Vagina (tissue), 2 donors: ENCODE results near the gene FSTL4. TPM values are rescaled to one million over a fixed set of nuclear protein-coding genes. Genes with fewer than 3 reads are reported as not detected.

ENCODE experiments used
- DNase-seq, 2 donors: peaks; one replicate each; pipeline ENCODE4 v3.0.0-alpha.2; 2017; ENCODE audit errors: extremely low spot score in 2 of 2
- H3K27ac ChIP-seq: fragments of 200-600 bp; sonication (generic); one replicate; pipeline ENCODE4 v1.5.1; 2019
- H3K27me3 ChIP-seq: fragments of 200-600 bp; sonication (generic); one replicate; pipeline ENCODE4 v1.5.1; 2019
- H3K36me3 ChIP-seq, 2 donors: fragments of 200-600 bp; sonication (generic); one replicate each; pipeline ENCODE4 v1.5.1; 2017 to 2019
- H3K4me1 ChIP-seq: fragments of 200-600 bp; sonication (generic); one replicate; pipeline ENCODE4 v1.5.1; 2019
- H3K4me3 ChIP-seq, 2 donors: fragments of 200-600 bp; sonication (generic); 1 replicate in 1 of 2; 2 replicates in 1 of 2; pipeline ENCODE4 v1.5.1; 2016 to 2019
- H3K9me3 ChIP-seq: fragments of 200-600 bp; sonication (generic); one replicate; pipeline ENCODE4 v1.5.1; 2019
- CTCF ChIP-seq, 3 experiments: fragments of 450-650 bp in 2 of 3; fragments of 200-600 bp in 1 of 3; sonication (generic) in 1 of 3; IDR thresholded peaks; one replicate each; pipeline ENCODE4 v1.5.1; 2017 to 2019; ENCODE audit warnings: antibody characterized with exemption in 3 of 3, mild to moderate bottlenecking in 2 of 3, moderate library complexity in 2 of 3
- POLR2A ChIP-seq, 2 donors: fragments of 450-650 bp; IDR thresholded peaks; one replicate each; pipeline ENCODE4 v1.6.1; 2017; ENCODE audit warnings: antibody characterized with exemption in 2 of 2, mild to moderate bottlenecking in 2 of 2, moderate library complexity in 2 of 2
- POLR2AphosphoS5 ChIP-seq, 2 donors: sonication (generic); formaldehyde crosslinking; IDR thresholded peaks; one replicate each; pipeline ENCODE4 v1.9.0; 2017; ENCODE audit warnings: antibody characterized with exemption in 2 of 2, mild to moderate bottlenecking in 2 of 2, low read depth in 1 of 2; ENCODE audit not compliant: insufficient read depth in 1 of 2
- intact Hi-C: fragments of 100-400 bp; cut with DNase I; formaldehyde crosslinking; loops from one replicate; pipeline ENCODE4 v1.15.1; 2023
- total RNA-seq: library from RNA; depleted of rRNA; stranded (reverse); fragments of >200 nt; gene quantifications from one replicate; pipeline ENCODE4 v1.2.3, GENCODE V29; 2016

Gene FSTL4
- total RNA-seq, 1 donor from 2014 or later = 3.7 TPM

DNA sequence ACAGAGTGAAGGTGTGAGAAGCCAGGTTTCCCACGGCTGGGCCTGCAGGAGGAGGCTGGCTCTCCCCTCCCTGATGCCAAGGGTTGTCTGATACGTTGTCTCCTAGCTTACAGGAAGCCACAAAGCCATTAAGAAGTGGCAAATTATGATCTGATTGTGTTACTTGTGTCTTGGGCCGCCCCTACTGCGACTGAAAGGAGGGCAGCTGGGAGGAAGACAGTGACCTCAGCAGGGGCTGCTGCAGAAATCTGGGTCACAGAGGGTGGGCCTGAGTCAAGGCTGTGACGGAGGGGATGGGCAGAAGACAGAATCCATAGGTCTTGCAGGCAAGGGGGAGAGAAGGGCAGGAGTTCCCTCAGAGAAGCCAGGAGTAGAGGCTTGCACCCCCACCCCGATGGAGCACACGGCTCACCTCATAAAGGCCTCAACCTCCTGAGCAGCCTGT is 145.0 kb downstream of the FSTL4 start:
- Histone ChIP-seq H3K27me3 (no peaks in the 10 kb centered on the region), H3K36me3 (no peaks in the 10 kb centered on the region), H3K27ac (no peak overlapping the region), H3K4me1 (no peaks in the 10 kb centered on the region), H3K4me3 (no peak overlapping the region), H3K9me3 (no peaks in the 10 kb centered on the region)
- no peak for DNase-seq
- intact Hi-C loops = no loop called here
- TF ChIP-seq POLR2A (IDR thresholded peaks at IDR 0.05) (no peak), POLR2AphosphoS5 (IDR thresholded peaks at IDR 0.05; ENCODE audit: insufficient read depth in 1 of 2, low read depth in 1 of 2) (no peak), CTCF (IDR thresholded peaks at IDR 0.05) (no peak)

GRCh38 chr5:133466556-133467334 is 145.6 kb downstream of the FSTL4 start:
- intact Hi-C loops = no loop called here
- Histone ChIP-seq H3K27me3 (no peaks in the 10 kb centered on the region), H3K36me3 (no peaks in the 10 kb centered on the region), H3K4me1 (no peaks in the 10 kb centered on the region), H3K27ac (no peak overlapping the region), H3K4me3 (no peak overlapping the region), H3K9me3 (no peaks in the 10 kb centered on the region)
- no peak for DNase-seq
- TF ChIP-seq POLR2A (IDR thresholded peaks at IDR 0.05) (no peak), POLR2AphosphoS5 (IDR thresholded peaks at IDR 0.05; ENCODE audit: insufficient read depth in 1 of 2, low read depth in 1 of 2) (no peak), CTCF (IDR thresholded peaks at IDR 0.05) (no peak)

- TF ChIP-seq POLR2AphosphoS5 (IDR thresholded peaks at IDR 0.05; ENCODE audit: insufficient read depth in 1 of 2, low read depth in 1 of 2) (no peak), POLR2A (IDR thresholded peaks at IDR 0.05) (no peak), CTCF (IDR thresholded peaks at IDR 0.05) (no peak)
- Histone ChIP-seq H3K9me3 (no peaks in the 10 kb centered on the region), H3K36me3 (no peaks in the 10 kb centered on the region), H3K4me3 (no peak overlapping the region), H3K27me3 (no peaks in the 10 kb centered on the region), H3K4me1 (no peaks in the 10 kb centered on the region), H3K27ac (no peak overlapping the region)
- no peak for DNase-seq
- intact Hi-C loops = no loop called here
Measured at GRCh38 chr5:133464013-133464412, 148.3 kb downstream of the FSTL4 start.

DNA sequence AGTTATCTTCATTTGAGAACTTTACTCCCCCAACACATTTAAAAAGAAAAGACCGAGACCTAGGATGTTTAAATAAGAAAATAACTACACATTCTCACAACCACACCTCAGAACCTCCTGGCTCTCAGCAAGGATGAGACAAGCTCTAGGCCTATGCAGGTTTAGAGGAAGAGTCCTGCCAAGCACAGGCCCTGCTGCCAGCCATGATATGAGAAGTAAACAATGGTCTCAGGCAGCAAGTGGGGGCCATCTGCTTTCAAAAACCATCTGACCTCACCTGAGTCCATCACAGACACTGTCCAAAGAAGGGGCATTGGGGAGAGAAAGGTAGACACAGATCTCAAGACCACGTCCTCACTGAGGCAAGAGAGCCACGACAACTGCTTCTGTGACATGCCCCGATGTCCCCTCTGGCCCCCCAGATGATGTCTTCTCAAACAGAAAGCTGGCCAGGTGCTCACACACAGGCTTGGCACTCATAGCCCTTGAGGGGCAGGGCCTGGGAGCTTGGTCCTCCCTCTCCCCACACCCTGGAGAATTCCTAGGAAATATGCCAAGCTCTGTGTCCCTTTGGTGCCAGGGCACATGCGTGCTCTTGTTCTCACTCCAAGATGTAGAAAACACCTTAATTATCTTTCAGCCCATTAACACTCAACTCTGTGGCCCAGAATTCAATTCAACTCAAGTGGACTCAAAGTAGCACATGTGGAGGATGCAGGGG is 150.4 kb downstream of the FSTL4 start:
- H3K27ac ChIP-seq = no peak overlapping the region
- no peak overlapping the region for H3K4me3 ChIP-seq
- H3K36me3 ChIP-seq = no peaks in the 10 kb centered on the region
- peaks cover 9% of the 10 kb centered on the region for H3K4me1 ChIP-seq
- no peaks in the 10 kb centered on the region for H3K27me3 ChIP-seq
- TF ChIP-seq POLR2A (IDR thresholded peaks at IDR 0.05) = no peak
- no peak for TF ChIP-seq CTCF (IDR thresholded peaks at IDR 0.05)
- no peak for TF ChIP-seq POLR2AphosphoS5 (IDR thresholded peaks at IDR 0.05; ENCODE audit: insufficient read depth in 1 of 2, low read depth in 1 of 2)
- intact Hi-C loops = no loop called here
- no peaks in the 10 kb centered on the region for H3K9me3 ChIP-seq
- no peak for DNase-seq
